Smooth muscle cell (in vitro differentiated cells): ENCODE results near the gene GNG2. TPM values are rescaled to one million over a fixed set of nuclear protein-coding genes. Genes with fewer than 3 reads are reported as not detected.
A peak's percentile ranks its signal among the peaks of the same experiment; 100 is the strongest.

Experiments used
- DNase-seq: peaks from one replicate; lab custom pipeline; 2025; ENCODE audit not compliant: unreplicated experiment; lab: John Stamatoyannopoulos, UW
- H2AFZ ChIP-seq: fragments of 200-600 bp; sonication (generic); 2 replicates; pipeline ENCODE4 v1.6.0; 2016; ENCODE audit warnings: antibody characterized with exemption, low read depth, mild to moderate bottlenecking
- H3F3A ChIP-seq: fragments of 200-600 bp; sonication (generic); 2 replicates; pipeline ENCODE4 v1.6.0; 2017; ENCODE audit warnings: antibody characterized with exemption, low read depth
- H3K27ac ChIP-seq: fragments of 200-600 bp; sonication (generic); 2 replicates; pipeline ENCODE4 v1.5.1; 2016; ENCODE audit warnings: low read depth, mild to moderate bottlenecking
- H3K27me3 ChIP-seq: fragments of 200-600 bp; sonication (generic); 2 replicates; pipeline ENCODE4 v1.6.1; 2016; ENCODE audit warnings: low read depth, mild to moderate bottlenecking
- H3K36me3 ChIP-seq: fragments of 200-600 bp; sonication (generic); 2 replicates; pipeline ENCODE4 v1.5.1; 2016; ENCODE audit warnings: low read depth
- H3K4me1 ChIP-seq: fragments of 200-600 bp; sonication (generic); 2 replicates; pipeline ENCODE4 v1.5.1; 2016; ENCODE audit warnings: low read depth
- H3K4me2 ChIP-seq: fragments of 200-600 bp; sonication (generic); 2 replicates; pipeline ENCODE4 v1.6.0; 2016; ENCODE audit warnings: mild to moderate bottlenecking
- H3K4me3 ChIP-seq: fragments of 200-600 bp; sonication (generic); 2 replicates; pipeline ENCODE4 v1.5.1; 2016; ENCODE audit warnings: mild to moderate bottlenecking
- H3K79me2 ChIP-seq: fragments of 200-600 bp; sonication (generic); 2 replicates; pipeline ENCODE4 v1.6.0; 2016; ENCODE audit warnings: low read depth, mild to moderate bottlenecking
- H3K9ac ChIP-seq: fragments of 200-600 bp; sonication (generic); 2 replicates; pipeline ENCODE4 v1.6.0; 2016; ENCODE audit warnings: low read depth
- H3K9me3 ChIP-seq: fragments of 200-600 bp; sonication (generic); replicated peaks from 2 replicates; pipeline ENCODE4 v1.5.1; 2016; ENCODE audit warnings: low read depth
- H4K20me1 ChIP-seq: fragments of 200-600 bp; sonication (generic); 2 replicates; pipeline ENCODE4 v1.6.0; 2016; ENCODE audit warnings: low read depth
- CTCF ChIP-seq: fragments of 200-600 bp; sonication (generic); IDR thresholded peaks from 2 replicates; pipeline ENCODE4 v1.5.1; 2017; ENCODE audit warnings: borderline replicate concordance, mild to moderate bottlenecking, antibody characterized with exemption; ENCODE audit not compliant: insufficient read depth, poor library complexity, severe bottlenecking
- WGBS: methylation state at CpG from one replicate; pipeline ENCODE4 v1.1.7; 2016; ENCODE audit warnings: low lambda C conversion rate; 5-methylcytosine and 5-hydroxymethylcytosine counted together
- polyA plus RNA-seq: library from polyadenylated mRNA; unstranded; fragments of >200 nt; fragmentation: Nextera tagmentation; extraction: Ambion mirVana; gene quantifications from 2 replicates; pipeline ENCODE4 v1.2.1, GENCODE V29; 2016
- total RNA-seq: library from RNA; depleted of rRNA; stranded (reverse); fragments of >200 nt; gene quantifications from 2 replicates; pipeline ENCODE4 v1.2.3, GENCODE V29; 2014

The GNG2 gene
- total and polyA plus RNA-seq, 2 experiments from 2014 or later: 83.6 to 128 TPM

- 18% methylated on average over 2 of the region's 2 CpGs for WGBS
- Histone ChIP-seq H3K9ac (peak overlapping the region; percentile 83), H2AFZ (no peak overlapping the region), H3F3A (peaks cover 14% of the 10 kb centered on the region), H3K4me3 (no peak overlapping the region), H3K27me3 (no peaks in the 10 kb centered on the region), H3K4me1 (peaks cover 16% of the 10 kb centered on the region), H3K4me2 (peak overlapping the region; percentile 55), H3K36me3 (no peaks in the 10 kb centered on the region), H3K9me3 (no peaks in the 10 kb centered on the region), H3K79me2 (peaks cover 87% of the 10 kb centered on the region), H4K20me1 (peaks cover 11% of the 10 kb centered on the region), H3K27ac (peak overlapping the region; percentile 96)
- DNase-seq: no peak
- TF ChIP-seq CTCF: no peak
Observed at GRCh38 chr14:51873221-51873893, 12.9 kb downstream of the GNG2 start.

- Histone ChIP-seq H3F3A (no peaks in the 10 kb centered on the region), H3K9me3 (no peaks in the 10 kb centered on the region), H3K27me3 (no peaks in the 10 kb centered on the region), H3K4me1 (peaks cover 7% of the 10 kb centered on the region), H3K4me2 (no peak overlapping the region), H3K79me2 (peaks cover 77% of the 10 kb centered on the region), H3K4me3 (no peak overlapping the region), H3K27ac (no peak overlapping the region), H4K20me1 (peaks cover 18% of the 10 kb centered on the region), H3K9ac (no peak overlapping the region), H3K36me3 (no peaks in the 10 kb centered on the region), H2AFZ (no peak overlapping the region)
- 79% methylated on average over 1 of the region's 1 CpG for WGBS
- DNase-seq: no peak
- TF ChIP-seq CTCF: no peak
Observed at GRCh38 chr14:51877810-51878209, 17.4 kb downstream of the GNG2 start.

- no peaks in the 10 kb centered on the region for H3K9me3 ChIP-seq
- H3K27ac ChIP-seq: no peak overlapping the region
- H3K9ac ChIP-seq: no peak overlapping the region
- peaks cover 76% of the 10 kb centered on the region for H3K79me2 ChIP-seq
- H3K27me3 ChIP-seq: no peaks in the 10 kb centered on the region
- no peak for DNase-seq
- H2AFZ ChIP-seq: no peak overlapping the region
- no peak for TF ChIP-seq CTCF
- H4K20me1 ChIP-seq: peaks cover 30% of the 10 kb centered on the region
- peaks cover 3% of the 10 kb centered on the region for H3K4me1 ChIP-seq
- no peaks in the 10 kb centered on the region for H3K36me3 ChIP-seq
- H3K4me3 ChIP-seq: no peak overlapping the region
- no peaks in the 10 kb centered on the region for H3F3A ChIP-seq
- 98% methylated on average over 1 of the region's 1 CpG for WGBS
- H3K4me2 ChIP-seq: no peak overlapping the region
Observed at GRCh38 chr14:51879170-51879569, 18.8 kb downstream of the GNG2 start.
